Panc1 (cell line): ENCODE data around the gene NUDT19.

Experiments used
- CTCF ChIP-seq: fragments of 450-650 bp; IDR thresholded peaks from 2 replicates; pipeline ENCODE4 v1.5.1; 2017; ENCODE audit warnings: mild to moderate bottlenecking
- POLR2AphosphoS5 ChIP-seq: IDR thresholded peaks from 2 replicates; pipeline ENCODE4 v1.6.1; 2012; ENCODE audit warnings: mild to moderate bottlenecking, low read depth, low read length, moderate library complexity
- TCF7L2 ChIP-seq: IDR thresholded peaks from 2 replicates; pipeline ENCODE4 v1.6.1; 2011; ENCODE audit warnings: mild to moderate bottlenecking, low read depth, low read length, inconsistent platforms
- TF ChIP-seq, protein P1 (sequence below), 2 experiments: IDR thresholded peaks; 2 replicates each; pipeline ENCODE4 v1.6.1; 2011 to 2012; ENCODE audit warnings: low read depth in 2 of 2, control low read depth in 1 of 2, low read length in 1 of 2, mild to moderate bottlenecking in 1 of 2, moderate library complexity in 1 of 2; ENCODE audit not compliant: insufficient read depth in 1 of 2

DNA sequence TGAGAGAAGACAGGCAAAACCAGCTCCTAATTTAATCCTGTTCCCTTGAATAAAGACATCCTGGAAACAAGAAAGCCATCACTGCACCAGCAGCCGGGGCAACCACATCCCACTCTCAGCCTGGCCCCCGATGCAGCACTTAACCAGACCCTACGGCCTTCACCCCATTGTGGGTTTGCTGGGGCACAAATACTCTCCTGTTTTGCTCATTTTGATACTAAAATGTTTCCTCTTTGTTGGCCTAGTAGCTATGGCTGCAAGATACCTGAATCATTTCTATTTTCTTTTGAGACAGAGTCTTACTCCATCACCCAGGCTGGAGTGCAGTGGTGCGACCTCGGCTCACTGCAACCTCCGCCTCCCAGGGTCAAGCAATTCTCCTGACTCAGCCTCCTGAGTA, 45.1 kb upstream of the NUDT19 start:
- TF ChIP-seq CTCF (no peak), POLR2AphosphoS5 (no peak), TCF7L2 (no peak)
- TF ChIP-seq, protein P1, sequence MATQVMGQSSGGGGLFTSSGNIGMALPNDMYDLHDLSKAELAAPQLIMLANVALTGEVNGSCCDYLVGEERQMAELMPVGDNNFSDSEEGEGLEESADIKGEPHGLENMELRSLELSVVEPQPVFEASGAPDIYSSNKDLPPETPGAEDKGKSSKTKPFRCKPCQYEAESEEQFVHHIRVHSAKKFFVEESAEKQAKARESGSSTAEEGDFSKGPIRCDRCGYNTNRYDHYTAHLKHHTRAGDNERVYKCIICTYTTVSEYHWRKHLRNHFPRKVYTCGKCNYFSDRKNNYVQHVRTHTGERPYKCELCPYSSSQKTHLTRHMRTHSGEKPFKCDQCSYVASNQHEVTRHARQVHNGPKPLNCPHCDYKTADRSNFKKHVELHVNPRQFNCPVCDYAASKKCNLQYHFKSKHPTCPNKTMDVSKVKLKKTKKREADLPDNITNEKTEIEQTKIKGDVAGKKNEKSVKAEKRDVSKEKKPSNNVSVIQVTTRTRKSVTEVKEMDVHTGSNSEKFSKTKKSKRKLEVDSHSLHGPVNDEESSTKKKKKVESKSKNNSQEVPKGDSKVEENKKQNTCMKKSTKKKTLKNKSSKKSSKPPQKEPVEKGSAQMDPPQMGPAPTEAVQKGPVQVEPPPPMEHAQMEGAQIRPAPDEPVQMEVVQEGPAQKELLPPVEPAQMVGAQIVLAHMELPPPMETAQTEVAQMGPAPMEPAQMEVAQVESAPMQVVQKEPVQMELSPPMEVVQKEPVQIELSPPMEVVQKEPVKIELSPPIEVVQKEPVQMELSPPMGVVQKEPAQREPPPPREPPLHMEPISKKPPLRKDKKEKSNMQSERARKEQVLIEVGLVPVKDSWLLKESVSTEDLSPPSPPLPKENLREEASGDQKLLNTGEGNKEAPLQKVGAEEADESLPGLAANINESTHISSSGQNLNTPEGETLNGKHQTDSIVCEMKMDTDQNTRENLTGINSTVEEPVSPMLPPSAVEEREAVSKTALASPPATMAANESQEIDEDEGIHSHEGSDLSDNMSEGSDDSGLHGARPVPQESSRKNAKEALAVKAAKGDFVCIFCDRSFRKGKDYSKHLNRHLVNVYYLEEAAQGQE (IDR thresholded peaks at IDR 0.05; ENCODE audit: insufficient read depth in 1 of 2, low read depth in 2 of 2, low read length in 1 of 2) = no peak
